HG03521 (cell line): ENCODE data around the gene MAP3K14.
"Not testable (repeated sequence)": the region's sequence is repeated elsewhere in the genome, so short reads cannot be mapped to it uniquely, and the experiment has no call there.

ENCODE experiments used
- ATAC-seq: cut with Tn5 transposase; IDR thresholded peaks from one replicate; pipeline ENCODE4 v1.9.1; 2021; ENCODE audit warnings: mild to moderate bottlenecking, moderate library complexity; ENCODE audit not compliant: unreplicated experiment

MAP3K14 gene

DNA sequence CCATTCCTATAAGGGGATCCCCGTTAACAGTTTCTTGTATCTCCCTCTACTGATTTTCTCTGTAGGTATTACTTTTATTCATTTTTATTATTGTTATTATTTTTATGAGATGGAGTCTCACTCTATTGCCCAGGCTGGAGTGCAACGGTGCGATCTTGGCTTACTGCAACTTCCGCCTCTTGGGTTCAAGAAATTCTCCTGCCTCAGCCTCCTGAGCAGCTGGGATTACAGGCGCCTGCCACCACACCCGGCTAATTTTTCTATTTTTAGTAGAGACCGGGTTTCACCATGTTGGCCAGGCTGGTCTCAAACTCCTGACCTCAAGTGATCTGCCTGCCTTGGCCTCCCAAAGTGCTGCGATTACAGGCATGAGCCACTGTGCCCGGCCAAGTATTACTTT is 14.6 kb downstream of the MAP3K14 start:
- ATAC-seq: not testable (repeated sequence)

DNA sequence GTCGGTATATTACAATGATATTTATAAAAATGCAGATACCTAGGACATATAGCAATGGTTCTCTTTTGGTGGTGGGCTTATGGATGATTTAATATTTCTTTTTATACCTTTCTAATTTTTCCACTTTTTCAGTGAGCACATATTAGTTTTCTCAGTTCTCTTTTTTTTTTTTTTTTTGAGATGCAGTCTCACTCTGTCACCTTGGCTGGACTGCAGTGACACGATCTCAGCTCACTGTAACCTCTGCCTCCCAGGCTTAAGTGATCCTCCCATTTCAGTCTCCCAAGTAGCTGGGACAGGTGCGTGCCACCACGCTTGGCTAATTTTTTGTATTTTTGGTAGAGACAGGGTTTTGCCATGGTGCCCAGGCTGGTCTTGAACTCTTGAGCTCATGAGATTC is 15.1 kb downstream of the MAP3K14 start:
- no peak for ATAC-seq

DNA sequence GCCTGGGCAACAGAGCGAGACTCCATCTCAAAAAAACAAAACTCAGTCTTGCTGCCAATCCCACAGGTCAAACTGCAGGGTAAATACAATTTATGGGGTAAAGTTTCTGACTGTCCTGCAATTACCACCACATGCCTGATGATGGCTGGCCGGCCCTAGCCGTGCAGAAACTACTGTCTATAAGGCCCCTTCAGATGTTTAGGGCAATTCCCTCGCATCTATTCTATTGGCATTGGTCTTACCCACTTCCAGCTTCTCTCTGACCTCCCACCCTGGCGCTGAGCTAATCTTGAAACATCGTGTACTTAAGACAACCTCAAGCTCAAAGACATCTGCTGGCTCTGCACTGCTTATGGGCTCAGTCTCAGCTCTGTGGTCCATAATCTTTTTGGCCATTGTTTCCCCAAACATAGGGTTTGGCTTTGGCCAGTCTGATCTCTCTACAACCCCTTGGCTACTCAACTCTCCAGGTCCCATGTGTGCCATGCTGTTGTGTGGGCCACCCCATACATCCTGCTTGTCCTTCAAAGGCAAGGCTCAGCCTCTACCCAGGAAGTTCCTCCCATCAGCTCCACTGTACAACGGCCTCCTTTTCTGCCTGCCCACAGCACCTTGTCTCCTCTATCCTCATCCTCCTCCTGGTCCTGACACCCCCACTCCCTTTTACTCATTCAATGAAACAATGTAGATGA is 16.6 kb downstream of the MAP3K14 start:
- no peak for ATAC-seq

DNA sequence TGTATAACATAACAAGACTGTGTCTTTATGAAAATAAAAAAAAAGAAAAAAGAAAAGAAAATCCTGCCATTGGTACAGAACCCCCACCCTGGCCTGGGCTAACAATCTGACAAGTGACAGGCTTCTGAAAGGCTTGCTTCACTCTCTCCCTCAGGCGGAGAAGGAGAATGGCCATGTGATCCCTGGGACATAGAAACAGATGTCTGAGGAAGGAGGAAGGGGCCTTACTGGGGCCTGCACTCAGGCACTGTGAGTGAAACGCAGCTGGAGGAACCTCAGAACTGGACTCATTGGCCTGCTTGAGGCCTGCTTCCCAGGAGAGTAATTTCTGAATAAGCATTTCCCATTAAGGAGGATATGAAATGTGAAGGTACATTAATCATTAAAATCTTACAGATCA is 17.5 kb downstream of the MAP3K14 start:
- no peak for ATAC-seq

DNA sequence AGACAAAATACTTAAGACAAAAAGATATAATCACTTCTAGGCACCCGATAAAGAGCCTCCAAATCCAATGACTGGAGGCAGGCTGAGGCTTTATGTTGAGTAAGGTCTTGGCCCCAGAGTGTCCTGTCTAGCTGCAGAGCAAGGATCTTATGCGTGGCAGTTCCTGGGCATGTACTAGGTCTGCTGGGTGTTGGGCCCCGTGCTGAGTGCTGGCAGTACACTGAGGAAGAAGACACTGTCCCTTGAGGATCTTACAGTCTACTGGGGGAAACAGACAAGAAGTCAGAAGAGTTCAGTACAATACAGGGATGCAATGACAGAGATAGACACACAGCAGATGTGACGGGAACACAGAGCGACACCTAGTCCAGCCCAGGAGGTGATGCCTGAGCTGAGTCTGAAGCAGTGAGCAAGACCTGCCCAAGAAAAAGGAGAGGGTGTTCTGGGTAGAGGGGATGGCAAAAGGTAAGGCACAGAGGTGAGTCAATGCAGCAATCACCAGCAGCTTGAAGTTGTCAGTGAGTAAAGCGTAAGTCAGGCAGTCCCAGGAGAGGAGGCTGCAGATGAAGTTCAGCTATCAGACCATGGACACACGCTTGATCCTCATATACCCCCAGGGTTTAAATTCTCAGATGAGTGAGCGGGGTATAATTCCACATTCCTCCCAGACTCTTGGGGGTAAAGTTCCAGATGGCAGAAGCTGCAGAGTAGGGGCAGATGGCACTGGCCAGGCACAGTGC is 18.1 kb downstream of the MAP3K14 start:
- ATAC-seq: no peak

DNA sequence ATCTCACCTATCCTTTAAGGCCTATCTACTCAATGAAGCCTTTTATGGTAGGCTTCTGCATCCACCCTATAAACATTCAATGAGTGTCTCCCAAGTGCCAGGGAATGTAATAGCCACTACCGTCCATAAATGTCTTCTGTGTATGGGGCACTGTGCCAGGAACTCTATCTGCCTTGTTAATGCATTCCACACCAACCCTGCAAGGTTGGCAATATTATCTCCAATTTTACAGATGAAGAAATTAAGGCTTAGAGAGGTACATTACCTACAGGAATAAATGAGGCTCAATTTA is 20.0 kb downstream of the MAP3K14 start:
- ATAC-seq: no peak

DNA sequence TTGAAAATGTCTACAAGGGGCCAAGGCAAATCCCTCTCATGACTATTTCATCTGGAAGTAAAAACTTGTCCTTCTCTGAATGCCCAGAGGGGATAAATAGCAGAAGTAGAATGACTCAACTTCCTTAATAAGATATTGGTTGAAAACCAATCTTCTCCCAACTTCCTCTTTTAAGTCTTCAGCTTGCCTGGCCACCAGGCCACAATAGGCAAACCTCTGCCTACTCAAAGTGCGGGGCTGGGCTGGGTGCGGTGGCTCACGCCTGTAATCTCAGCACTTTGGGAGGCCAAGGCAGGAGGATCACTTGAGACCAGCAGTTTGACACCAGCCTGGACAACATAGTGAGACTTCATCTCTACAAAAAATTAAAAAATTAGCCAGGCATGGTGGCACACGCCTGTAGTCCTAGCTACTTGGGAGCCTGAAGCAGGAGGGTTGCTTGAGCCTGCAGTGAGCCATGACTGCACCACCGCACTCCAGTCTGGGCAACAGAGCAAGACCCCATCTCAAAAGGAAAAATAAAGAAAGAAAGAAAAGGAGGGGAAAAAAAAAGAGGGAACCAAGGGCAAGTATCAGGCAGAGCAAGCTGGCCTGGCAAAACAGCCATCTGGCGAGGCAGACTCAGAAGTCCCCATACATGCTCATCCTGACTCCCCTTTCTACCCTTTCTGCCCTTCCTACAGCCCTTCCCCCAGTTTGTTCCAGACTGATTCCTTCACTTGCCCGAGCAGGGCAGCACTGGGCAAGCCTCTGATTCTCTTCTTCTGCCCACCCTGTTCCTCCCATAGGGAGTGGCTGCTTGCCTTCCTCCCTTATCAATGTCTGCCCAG is 20.6 kb downstream of the MAP3K14 start:
- no peak for ATAC-seq

DNA sequence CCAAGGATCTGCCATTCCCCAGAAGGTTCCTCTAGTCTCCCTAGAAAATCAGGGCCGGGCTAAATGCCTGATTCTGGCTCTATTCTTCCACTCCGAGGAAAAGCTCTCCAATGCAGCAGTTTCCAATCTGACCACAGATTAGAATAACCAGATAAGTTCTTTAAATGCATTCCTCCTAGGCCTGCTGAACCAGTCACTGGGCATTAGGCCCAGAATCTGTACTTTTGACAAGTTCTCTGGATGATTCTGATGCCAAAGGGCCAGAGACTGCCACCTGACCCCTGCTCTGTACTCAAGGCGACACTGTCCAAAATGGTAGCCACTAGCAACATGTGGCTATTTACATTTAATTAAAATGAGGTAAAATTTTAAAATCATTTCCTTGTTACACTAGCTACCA is 22.3 kb downstream of the MAP3K14 start:
- ATAC-seq: no peak

DNA sequence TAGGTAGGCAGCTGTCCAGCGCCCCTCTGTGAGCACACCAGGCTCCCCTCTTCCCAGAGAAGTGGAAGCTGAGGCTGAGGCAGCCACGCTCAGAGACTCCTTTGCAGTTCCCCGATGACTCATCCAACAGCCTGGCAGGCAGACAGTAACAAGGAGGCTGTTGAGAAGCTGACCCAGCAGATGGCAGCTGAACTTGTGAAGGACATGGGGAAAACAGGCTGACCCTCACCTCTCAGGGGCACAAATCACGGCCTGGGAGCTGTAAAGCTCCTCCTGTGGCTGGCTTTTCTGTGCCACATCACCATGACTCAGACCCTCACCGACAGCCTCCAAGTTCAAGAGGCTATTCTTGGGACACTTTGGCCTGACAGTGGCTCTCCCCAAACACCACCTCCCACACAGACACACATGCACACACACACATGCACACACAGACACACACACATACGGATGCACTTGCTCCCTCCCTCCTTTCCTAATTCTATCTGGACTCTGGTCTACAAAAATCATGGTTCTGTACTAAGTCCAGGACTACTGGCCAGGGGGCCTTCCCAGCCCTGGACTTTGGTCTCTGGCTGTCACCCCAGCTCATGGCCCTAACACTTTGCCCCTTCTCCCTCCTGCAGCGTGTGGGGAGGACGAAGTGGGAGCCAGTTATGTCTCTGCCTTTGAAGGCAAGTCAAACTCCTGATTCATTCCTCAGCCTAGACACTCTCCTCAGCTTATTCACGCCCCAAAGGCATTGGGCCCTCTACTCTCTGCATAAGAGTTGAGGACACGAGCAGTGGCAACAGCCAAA is 23.2 kb downstream of the MAP3K14 start:
- ATAC-seq: no peak

DNA sequence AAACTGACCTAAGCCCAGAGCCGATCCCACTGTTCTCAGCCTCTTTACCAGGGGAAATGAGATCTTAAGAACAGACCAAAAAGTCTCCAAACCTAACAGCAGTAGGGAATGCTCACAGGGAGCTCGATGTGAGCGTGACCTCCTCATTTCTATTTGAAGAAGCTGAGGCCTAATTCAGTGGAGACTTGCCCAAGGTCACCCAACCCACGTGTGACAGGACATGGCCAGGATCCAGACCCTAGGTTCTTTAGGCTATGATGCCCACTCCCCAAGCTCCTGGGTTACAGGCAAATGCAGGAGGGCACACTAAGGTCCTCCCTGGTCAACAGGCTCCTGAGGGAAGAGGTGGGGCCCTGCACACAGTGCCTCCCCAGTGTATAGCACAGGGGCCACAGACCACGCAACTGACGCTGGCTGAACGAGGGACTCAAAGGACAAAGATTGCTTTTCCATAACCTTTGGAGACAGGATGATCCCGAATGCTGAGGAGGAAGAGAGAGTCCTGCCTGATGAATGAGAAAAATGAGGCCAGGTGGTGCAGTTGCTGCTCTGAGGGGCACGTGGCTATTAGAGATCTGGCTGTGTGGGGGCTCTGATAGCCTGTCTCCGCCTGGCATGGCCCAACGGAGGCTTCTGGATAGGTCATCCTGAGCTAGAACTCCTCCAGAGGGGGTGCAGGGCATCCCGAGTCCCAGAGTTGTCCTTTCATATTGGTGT is 24.0 kb downstream of the MAP3K14 start:
- no peak for ATAC-seq

DNA sequence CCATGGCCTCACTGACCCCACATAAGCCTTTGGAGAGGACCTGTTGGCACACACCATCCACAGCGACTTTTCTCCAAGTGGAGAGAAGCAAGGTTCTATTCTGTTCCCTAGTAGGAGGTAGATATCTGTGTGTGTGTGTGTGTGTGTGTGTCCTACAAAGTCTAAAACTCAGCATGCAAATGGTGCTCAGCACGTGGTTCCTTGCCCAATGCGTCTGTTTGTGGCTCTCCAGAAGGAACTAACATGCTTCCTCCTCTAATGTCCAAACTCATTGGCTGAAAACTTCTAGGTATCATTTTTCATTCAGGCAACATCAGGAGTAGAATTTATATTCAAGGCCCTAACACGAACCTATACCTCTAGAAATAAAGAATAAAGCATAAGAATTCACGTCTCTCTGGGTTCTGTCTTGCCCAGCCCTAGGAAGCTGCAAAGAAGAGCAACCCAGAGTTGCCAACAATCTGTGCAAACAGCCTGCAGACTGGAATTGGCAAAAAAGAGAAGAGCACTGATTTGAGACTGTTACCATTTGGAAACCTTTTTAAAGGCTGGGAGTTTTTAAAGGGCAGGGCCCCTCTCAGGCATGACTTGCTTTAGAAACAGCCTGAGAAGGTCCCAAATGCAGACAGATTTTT is 25.5 kb downstream of the MAP3K14 start:
- no peak for ATAC-seq

DNA sequence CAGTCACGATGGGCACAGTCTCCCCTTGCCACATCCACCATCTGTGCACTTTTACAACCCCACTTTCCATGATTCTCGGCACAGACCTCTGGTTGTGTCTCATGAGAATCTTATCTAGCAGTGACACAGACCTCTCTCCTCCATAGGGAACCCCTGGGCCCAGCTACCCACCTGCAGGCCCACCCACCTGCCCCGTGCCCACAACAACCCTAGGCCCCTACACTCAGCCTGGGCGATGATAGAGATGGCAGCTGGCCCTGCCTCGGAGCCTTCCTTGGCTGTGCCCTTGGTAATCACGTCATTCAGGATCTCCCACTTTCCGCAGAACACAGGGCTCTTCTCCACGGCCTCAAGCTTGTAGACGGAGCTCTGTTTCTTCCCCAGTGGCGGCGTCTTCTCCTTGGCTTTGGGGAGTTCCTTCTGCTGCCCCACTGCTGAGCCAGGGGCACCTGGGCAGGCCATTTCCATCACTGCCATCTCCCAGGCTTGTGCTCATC is 26.5 kb downstream of the MAP3K14 start:
- ATAC-seq: no peak

DNA sequence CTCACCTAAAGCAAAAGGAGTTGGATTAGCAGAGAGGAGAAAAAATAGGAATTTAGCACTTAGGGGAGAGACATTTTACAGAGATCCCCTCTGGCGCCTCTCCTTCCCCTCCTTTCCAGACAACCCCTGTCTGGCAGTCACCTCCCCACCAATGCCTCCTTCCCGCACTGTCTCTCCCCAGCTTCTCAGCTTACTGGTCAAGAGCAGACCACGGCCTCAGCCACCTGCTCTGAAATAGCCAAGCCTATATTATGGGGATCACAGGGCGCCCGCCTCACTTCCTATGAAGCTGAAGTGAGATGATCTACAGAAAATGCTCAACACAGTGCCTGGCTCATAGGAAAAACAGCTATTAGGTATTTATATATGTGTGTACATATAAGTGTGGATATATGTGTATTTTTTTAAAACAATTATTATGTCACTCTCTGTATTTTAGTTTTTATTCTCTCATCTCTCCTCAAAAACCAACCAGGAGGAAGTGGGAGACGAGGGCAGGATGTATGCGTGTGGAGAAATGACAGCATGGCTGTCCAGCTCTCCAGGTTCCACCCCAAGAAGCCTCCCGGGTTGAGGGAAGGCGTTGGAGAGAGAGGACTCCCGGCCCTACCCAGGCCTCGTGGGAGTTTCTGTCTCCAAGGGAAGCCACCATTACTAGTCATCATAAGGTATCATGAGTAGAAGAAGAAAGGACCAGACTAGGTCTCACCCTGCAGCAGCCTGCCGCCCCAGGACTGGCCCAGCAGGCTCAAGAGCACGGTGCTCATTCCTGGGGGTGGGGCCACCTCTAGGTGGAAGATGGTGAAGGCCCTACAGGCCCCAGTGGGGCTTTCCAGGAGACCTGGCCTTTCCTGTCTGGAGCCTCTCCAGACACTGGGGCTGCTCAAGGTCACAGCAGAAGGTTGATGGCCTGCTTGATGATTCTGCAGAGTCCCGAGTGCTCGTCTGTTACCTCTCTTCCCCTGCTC is 27.2 kb downstream of the MAP3K14 start:
- no peak for ATAC-seq

DNA sequence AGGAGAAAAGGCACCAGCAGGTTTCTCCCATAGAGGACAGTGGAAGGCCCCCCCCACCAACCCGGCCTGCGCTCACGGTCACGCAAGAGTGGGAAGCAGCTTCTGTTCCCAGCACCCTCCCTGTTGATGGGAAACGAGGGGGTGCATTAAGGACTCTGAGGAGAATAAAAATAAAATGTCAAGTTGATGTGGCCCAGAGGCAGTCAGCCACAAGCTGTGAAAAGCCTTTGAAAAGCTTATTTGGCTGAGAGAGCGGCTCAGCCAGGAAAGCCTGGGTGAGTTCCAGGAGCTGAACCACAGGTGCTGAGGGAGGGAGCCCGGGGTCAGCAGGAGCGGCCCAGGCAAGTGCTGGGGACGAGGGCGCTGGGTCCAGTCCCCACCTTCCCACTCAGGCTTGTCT is 28.0 kb downstream of the MAP3K14 start:
- no peak for ATAC-seq

DNA sequence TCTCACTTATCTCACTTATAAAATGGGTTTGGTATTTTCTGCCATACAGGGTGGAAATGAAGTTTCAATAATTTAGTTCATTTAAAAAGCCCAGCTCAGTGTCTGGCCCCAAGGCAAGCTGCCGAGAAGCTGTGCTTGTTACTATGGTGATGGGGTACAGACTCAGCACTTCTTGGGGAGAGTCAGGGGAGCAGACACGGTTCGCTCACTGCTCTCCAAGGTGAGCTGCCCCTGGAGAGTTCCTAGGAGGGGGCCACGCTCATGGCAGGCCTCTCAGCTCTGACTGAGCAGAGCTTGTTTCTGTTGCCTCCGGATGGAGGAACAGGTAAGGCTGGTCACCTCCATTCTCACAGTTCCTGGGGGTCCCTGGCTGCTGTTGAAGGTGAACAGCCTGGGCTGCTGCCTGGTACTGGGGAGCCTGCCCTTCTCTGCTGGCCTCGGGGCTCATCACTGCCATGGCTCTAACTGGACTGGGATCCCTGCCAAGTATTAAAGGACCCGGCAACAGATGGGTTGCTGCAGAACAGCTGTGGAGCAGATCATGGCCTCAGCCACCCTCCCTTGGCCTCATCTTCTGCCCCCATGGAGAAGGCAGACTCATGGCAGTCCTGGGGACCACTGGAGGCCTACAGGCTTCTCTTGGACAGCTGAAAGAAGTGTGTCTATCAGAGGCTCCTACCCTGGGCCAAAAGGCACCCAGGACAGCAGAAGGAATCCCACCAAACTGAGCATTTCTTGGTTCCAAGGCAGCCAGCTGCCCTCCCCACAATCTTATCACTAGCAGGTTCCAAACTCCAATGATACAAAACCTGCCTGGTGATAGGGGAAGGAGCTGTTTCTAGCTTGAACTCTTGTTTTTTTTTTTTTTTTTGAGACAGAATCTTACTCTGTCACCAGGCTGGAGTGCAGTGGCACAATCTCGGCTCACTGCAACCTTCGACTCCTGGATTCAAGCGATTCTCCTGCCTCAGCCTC is 29.0 kb downstream of the MAP3K14 start:
- no peak for ATAC-seq

DNA sequence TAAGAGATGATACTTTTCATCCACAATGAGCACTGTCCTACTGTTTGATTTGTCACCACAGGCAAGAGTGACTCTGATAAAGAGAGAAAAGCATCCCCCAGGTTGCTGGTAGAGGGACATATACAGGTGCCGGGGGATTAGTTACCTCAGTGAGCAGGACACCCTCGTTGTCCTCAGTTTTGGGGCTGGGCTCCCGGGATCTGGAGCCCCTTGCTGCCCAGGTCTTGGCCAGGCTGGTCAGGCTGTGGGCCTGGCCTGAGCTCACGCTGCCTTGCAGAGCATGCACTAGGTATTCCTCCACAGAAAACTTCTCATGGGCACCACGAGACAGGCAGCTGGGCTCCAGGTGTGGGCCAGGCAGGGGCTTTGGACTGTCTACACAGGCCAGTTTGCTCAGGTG is 30.5 kb downstream of the MAP3K14 start:
- no peak for ATAC-seq
